CD4-positive, alpha-beta memory T cell (primary cell): Measurements from ENCODE around the gene PHF21B. TPM values are rescaled to one million over a fixed set of nuclear protein-coding genes. Genes with fewer than 3 reads are reported as not detected.

Experiments used
- CTCF ChIA-PET: fragments of 350-600 bp; sonication (Branson Sonifier 250); formaldehyde crosslinking; loops from one replicate; lab custom pipeline; 2021; ENCODE audit warnings: inconsistent platforms; ENCODE audit not compliant: partially characterized antibody; lab: Charles Lee
- POLR2A ChIA-PET: fragments of 350-600 bp; sonication (Branson Sonifier 250); formaldehyde crosslinking; loops from one replicate; lab custom pipeline; 2021; ENCODE audit not compliant: partially characterized antibody; lab: Charles Lee
- DNase-seq, 5 donors: peaks; one replicate each; pipeline versions ENCODE4 v3.0.0 to v3.0.0-alpha.2; 2020 to 2022; ENCODE audit warnings: mixed read lengths in 1 of 5
- H3K27ac ChIP-seq: one replicate; pipeline ENCODE4 v1.7.0; 2013; ENCODE audit warnings: low read depth, low read length
- H3K27me3 ChIP-seq: 2 replicates; pipeline ENCODE4 v1.7.0; 2013; ENCODE audit warnings: mild to moderate bottlenecking, low read length, moderate library complexity; ENCODE audit not compliant: insufficient read depth
- H3K36me3 ChIP-seq: 2 replicates; pipeline ENCODE4 v1.7.0; 2013; ENCODE audit warnings: mild to moderate bottlenecking, low read length, moderate library complexity; ENCODE audit not compliant: insufficient read depth
- H3K4me1 ChIP-seq: 2 replicates; pipeline ENCODE4 v1.7.0; 2013; ENCODE audit warnings: mild to moderate bottlenecking, low read length, moderate library complexity; ENCODE audit not compliant: insufficient read depth
- H3K4me3 ChIP-seq, 2 donors: one replicate each; pipeline ENCODE4 v1.7.0; 2013; ENCODE audit warnings: low read length in 2 of 2, mild to moderate bottlenecking in 1 of 2
- H3K9me3 ChIP-seq, 2 donors: one replicate each; pipeline ENCODE4 v1.7.0; 2013; ENCODE audit warnings: low read length in 2 of 2, control low read depth in 1 of 2; ENCODE audit not compliant: control insufficient read depth in 1 of 2
- H3K27ac Mint-ChIP-seq, 7 donors: one replicate each; pipeline ENCODE4 v1.8.0; 2020 to 2021; ENCODE audit warnings: mixed read lengths in 7 of 7, mild to moderate bottlenecking in 6 of 7, inconsistent platforms in 3 of 7, moderate library complexity in 3 of 7
- H3K27me3 Mint-ChIP-seq, 2 donors: one replicate each; pipeline ENCODE4 v1.8.0; 2020 to 2021; ENCODE audit warnings: mixed read lengths in 2 of 2
- H3K36me3 Mint-ChIP-seq, 2 donors: one replicate each; pipeline ENCODE4 v1.8.0; 2020 to 2021; ENCODE audit warnings: mixed read lengths in 2 of 2, inconsistent platforms in 1 of 2, mild to moderate bottlenecking in 1 of 2
- H3K4me1 Mint-ChIP-seq, 4 donors: one replicate each; pipeline ENCODE4 v1.8.0; 2020 to 2021; ENCODE audit warnings: mixed read lengths in 4 of 4, mild to moderate bottlenecking in 1 of 4
- H3K4me3 Mint-ChIP-seq, 8 donors: one replicate each; pipeline ENCODE4 v1.8.0; 2020 to 2021; ENCODE audit warnings: mixed read lengths in 8 of 8, mild to moderate bottlenecking in 7 of 8, moderate library complexity in 6 of 8, inconsistent platforms in 3 of 8
- H3K9me3 Mint-ChIP-seq, 8 donors: one replicate each; pipeline ENCODE4 v1.8.0; 2020 to 2021; ENCODE audit warnings: mixed read lengths in 8 of 8, mild to moderate bottlenecking in 5 of 8, inconsistent platforms in 3 of 8, moderate library complexity in 1 of 8
- intact Hi-C: fragments of 100-400 bp; cut with micrococcal nuclease; formaldehyde crosslinking; loops from one replicate; pipeline ENCODE4 v1.15.1; 2023
- polyA plus RNA-seq, 2 donors: library from polyadenylated mRNA; unstranded; fragments of 300-500 nt; fragmentation: Illumina TruSeq; gene quantifications; one replicate each; pipeline ENCODE4 v1.2.3, GENCODE V29; 2021
- total RNA-seq, 2 experiments: library from RNA; stranded (reverse); gene quantifications; one replicate each; pipeline ENCODE4 v1.2.3, GENCODE V29; 2021

Gene PHF21B
- total and polyA plus RNA-seq, 4 experiments from 2014 or later, result not detected

DNA sequence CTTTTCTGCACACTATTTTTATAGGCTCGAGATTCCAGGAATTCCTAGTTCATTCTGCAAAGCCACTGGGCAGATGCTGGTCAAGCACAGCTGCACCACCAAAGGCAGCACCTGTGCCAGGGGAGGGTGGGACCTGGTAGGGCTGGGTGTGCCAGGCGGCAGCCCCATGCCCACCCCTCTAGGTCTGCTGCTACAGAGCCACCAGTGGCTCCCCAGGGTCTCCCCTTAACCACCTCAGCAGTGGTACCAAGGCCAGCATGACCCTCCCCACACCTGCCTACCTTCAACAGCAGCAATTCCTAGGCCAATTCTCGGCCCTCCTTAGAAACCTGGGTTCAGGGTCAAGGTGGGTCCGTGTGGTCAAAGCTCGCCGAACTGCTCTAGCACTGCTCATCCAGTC lies 39.5 kb downstream of the PHF21B start:
- ChIA-PET POLR2A (no interaction called here), CTCF (no interaction called here)
- intact Hi-C loops, result no loop called here
- no peaks in the 10 kb centered on the region for H3K27me3 ChIP-seq
- no peaks in the 10 kb centered on the region for H3K36me3 ChIP-seq
- Mint-ChIP-seq H3K9me3 (no peaks in the 10 kb centered on the region), H3K36me3 (no peaks in the 10 kb centered on the region), H3K27ac (no peak overlapping the region), H3K4me1 (peaks cover 0 to 2% (median 0%) of the 10 kb centered on the region in 4 donors), H3K27me3 (peaks cover 14 to 22% of the 10 kb centered on the region in 2 donors), H3K4me3 (no peak overlapping the region)
- no peaks in the 10 kb centered on the region for H3K4me1 ChIP-seq
- H3K9me3 ChIP-seq, result no peaks in the 10 kb centered on the region
- H3K4me3 ChIP-seq, result no peak overlapping the region
- no peak overlapping the region for H3K27ac ChIP-seq
- DNase-seq, result no peak

DNA sequence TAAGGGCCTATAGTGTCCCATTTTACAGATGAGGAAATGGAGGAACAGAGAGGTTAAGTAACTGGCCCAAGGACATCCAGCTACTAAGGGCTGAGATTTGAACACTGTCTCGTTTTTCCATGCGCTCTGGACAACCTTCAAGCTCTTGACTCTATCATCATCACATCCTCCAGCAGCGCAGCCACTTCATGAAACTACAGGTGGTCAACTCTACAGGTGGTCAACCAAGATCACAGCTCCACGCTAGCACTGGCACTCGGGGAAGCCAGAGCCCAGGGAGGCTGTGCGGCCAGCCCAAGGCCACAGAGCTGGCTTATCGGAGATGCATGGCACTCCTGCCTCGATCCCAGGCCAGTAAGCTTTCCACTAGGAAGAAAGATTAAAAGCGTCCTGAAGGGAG lies 40.0 kb downstream of the PHF21B start:
- Histone ChIP-seq H3K36me3 (no peaks in the 10 kb centered on the region), H3K27me3 (no peaks in the 10 kb centered on the region), H3K9me3 (no peaks in the 10 kb centered on the region), H3K4me3 (no peak overlapping the region), H3K27ac (no peak overlapping the region), H3K4me1 (no peaks in the 10 kb centered on the region)
- H3K27ac Mint-ChIP-seq, result no peak overlapping the region
- CTCF ChIA-PET, result no interaction called here
- no peaks in the 10 kb centered on the region for H3K9me3 Mint-ChIP-seq
- no peak for DNase-seq
- intact Hi-C loops, result no loop called here
- no peaks in the 10 kb centered on the region for H3K36me3 Mint-ChIP-seq
- peaks cover 12 to 19% of the 10 kb centered on the region in 2 donors for H3K27me3 Mint-ChIP-seq
- POLR2A ChIA-PET, result no interaction called here
- H3K4me1 Mint-ChIP-seq, result peaks cover 0 to 2% (median 0%) of the 10 kb centered on the region in 4 donors
- no peak overlapping the region for H3K4me3 Mint-ChIP-seq

DNA sequence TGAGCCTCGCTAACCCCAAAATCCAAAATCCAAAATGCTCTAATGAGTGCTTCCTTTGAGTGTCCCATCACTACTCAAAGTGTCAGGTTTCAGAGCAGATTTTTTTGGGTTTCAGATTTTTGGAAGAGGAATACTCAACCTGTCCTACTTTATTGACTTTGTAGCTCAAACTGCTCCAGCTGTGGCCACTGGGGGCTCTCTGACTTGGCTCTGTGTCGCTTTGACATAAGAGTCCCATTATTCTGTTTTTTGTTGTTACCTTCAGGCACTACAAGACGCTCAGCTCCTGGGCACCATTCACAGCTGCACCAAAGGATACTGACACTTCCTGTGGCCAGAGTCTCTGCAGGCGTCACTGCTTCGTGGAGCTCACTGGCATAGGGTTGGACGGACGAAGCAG lies 41.1 kb downstream of the PHF21B start:
- Histone ChIP-seq H3K27me3 (no peaks in the 10 kb centered on the region), H3K36me3 (no peaks in the 10 kb centered on the region), H3K9me3 (no peaks in the 10 kb centered on the region), H3K4me1 (no peaks in the 10 kb centered on the region), H3K27ac (no peak overlapping the region), H3K4me3 (no peak overlapping the region)
- no peak overlapping the region for H3K27ac Mint-ChIP-seq
- peaks cover 0 to 2% (median 0%) of the 10 kb centered on the region in 4 donors for H3K4me1 Mint-ChIP-seq
- ChIA-PET POLR2A (no interaction called here), CTCF (interaction anchor here (0.7 kb wide), 1 partner anchor 126 kb away, joined by 4 read pairs; no protein-coding TSS in a partner anchor)
- no peaks in the 10 kb centered on the region for H3K9me3 Mint-ChIP-seq
- DNase-seq, result no peak
- intact Hi-C loops, result no loop called here
- H3K36me3 Mint-ChIP-seq, result no peaks in the 10 kb centered on the region
- peaks cover 13 to 19% of the 10 kb centered on the region in 2 donors for H3K27me3 Mint-ChIP-seq
- no peak overlapping the region for H3K4me3 Mint-ChIP-seq

GRCh38 chr22:44965171-44965570 lies 44.6 kb downstream of the PHF21B start:
- CTCF ChIA-PET, result no interaction called here
- H3K4me3 ChIP-seq, result no peak overlapping the region
- Mint-ChIP-seq H3K36me3 (no peaks in the 10 kb centered on the region), H3K4me3 (no peak overlapping the region), H3K27ac (no peak overlapping the region), H3K9me3 (no peaks in the 10 kb centered on the region), H3K4me1 (no peaks in the 10 kb centered on the region), H3K27me3 (peaks cover 7 to 13% of the 10 kb centered on the region in 2 donors)
- H3K27ac ChIP-seq, result no peak overlapping the region
- H3K36me3 ChIP-seq, result no peaks in the 10 kb centered on the region
- intact Hi-C loops, result no loop called here
- no peaks in the 10 kb centered on the region for H3K9me3 ChIP-seq
- no peak for DNase-seq
- POLR2A ChIA-PET, result no interaction called here
- no peaks in the 10 kb centered on the region for H3K4me1 ChIP-seq
- no peaks in the 10 kb centered on the region for H3K27me3 ChIP-seq

DNA sequence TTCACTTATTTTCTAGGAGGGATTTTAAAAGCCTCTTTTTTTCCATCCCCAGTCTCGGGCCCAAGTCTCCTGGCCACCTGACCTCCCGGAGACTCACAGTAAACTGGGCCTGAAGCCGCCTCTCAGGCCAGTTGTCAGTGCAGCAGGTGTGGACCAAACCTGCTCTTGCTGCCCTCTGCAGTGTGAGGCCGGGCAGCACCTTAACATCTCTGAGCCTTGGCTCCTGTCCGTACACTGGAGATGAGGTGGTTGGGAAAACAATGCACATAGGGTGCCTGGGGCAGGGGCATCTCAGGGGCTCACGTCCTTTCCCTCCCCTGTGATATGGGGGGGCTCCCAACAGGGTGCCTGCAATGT lies 45.1 kb downstream of the PHF21B start:
- no peaks in the 10 kb centered on the region for H3K36me3 Mint-ChIP-seq
- intact Hi-C loops, result no loop called here
- H3K9me3 Mint-ChIP-seq, result no peaks in the 10 kb centered on the region
- no peaks in the 10 kb centered on the region for H3K36me3 ChIP-seq
- POLR2A ChIA-PET, result no interaction called here
- H3K4me1 Mint-ChIP-seq, result no peaks in the 10 kb centered on the region
- H3K27me3 Mint-ChIP-seq, result peaks cover 7 to 13% of the 10 kb centered on the region in 2 donors
- CTCF ChIA-PET, result no interaction called here
- no peak for DNase-seq
- H3K27me3 ChIP-seq, result no peaks in the 10 kb centered on the region
- H3K9me3 ChIP-seq, result no peaks in the 10 kb centered on the region
- no peak overlapping the region for H3K27ac Mint-ChIP-seq
- H3K4me1 ChIP-seq, result no peaks in the 10 kb centered on the region
- no peak overlapping the region for H3K4me3 Mint-ChIP-seq
- no peak overlapping the region for H3K27ac ChIP-seq
- H3K4me3 ChIP-seq, result no peak overlapping the region

DNA sequence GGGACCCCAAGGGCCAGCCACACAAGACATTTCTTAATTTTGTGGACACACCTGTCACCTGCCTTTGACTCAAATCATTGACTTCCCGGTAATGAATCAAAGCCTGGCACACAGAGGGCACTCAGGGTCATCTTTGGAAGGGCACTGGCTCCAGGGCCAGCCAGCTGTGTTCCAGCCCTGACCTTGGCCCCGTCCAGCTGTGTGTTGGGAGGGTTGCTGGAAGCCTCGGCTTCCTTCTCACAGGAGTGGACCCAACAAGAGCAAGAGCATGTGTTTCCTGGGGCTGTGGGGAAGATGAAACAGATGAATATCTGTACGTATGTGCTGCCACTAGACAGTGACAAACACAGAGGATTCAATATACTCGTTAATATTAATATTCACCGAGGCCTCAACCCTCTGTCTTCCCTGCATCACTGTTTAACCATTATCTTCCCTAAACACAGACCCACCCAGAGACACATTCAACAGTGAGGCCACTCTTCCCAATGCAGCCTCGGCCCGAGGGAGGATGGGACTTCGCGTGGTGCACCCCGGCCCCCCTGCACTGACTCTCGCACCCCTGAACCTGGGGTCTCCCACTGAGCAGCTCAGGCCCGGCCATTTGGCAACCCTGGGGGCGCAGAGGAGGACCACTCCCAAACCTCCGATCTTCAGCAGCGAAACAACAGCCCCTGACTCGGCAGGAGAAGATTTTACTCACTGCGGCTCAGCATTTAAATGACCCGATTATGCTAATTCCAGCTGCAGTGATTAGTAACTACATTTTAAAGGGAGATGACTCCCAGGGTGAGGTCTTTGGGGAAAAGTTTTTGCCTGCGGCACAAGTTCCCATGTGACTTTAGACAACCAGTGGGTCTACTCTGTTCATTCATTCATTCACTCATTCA lies 45.7 kb downstream of the PHF21B start:
- H3K27ac ChIP-seq, result no peak overlapping the region
- intact Hi-C loops, result no loop called here
- Mint-ChIP-seq H3K4me3 (no peak overlapping the region), H3K4me1 (no peaks in the 10 kb centered on the region), H3K36me3 (no peaks in the 10 kb centered on the region), H3K9me3 (peaks cover 0 to 2% (median 0%) of the 10 kb centered on the region in 8 donors), H3K27me3 (peaks cover 7 to 18% of the 10 kb centered on the region in 2 donors), H3K27ac (no peak overlapping the region)
- POLR2A ChIA-PET, result no interaction called here
- H3K4me3 ChIP-seq, result no peak overlapping the region
- H3K9me3 ChIP-seq, result no peaks in the 10 kb centered on the region
- CTCF ChIA-PET, result no interaction called here
- no peak for DNase-seq
- H3K4me1 ChIP-seq, result no peaks in the 10 kb centered on the region
- no peaks in the 10 kb centered on the region for H3K27me3 ChIP-seq
- no peaks in the 10 kb centered on the region for H3K36me3 ChIP-seq

- Histone ChIP-seq H3K27ac (no peak overlapping the region), H3K27me3 (no peaks in the 10 kb centered on the region), H3K4me1 (no peaks in the 10 kb centered on the region), H3K4me3 (no peak overlapping the region), H3K9me3 (no peaks in the 10 kb centered on the region), H3K36me3 (no peaks in the 10 kb centered on the region)
- POLR2A ChIA-PET, result no interaction called here
- H3K27ac Mint-ChIP-seq, result no peak overlapping the region
- H3K36me3 Mint-ChIP-seq, result no peaks in the 10 kb centered on the region
- intact Hi-C loops, result no loop called here
- CTCF ChIA-PET, result no interaction called here
- peaks cover 7 to 20% of the 10 kb centered on the region in 2 donors for H3K27me3 Mint-ChIP-seq
- no peak for DNase-seq
- H3K4me1 Mint-ChIP-seq, result no peaks in the 10 kb centered on the region
- H3K9me3 Mint-ChIP-seq, result peaks cover 0 to 2% (median 0%) of the 10 kb centered on the region in 8 donors
- peak overlapping the region in 1 of 8 donors; percentile 17 for H3K4me3 Mint-ChIP-seq
Observed at GRCh38 chr22:44962741-44963454, 46.9 kb downstream of the PHF21B start.
